ENCODE measurements around the gene PDE5A.
A peak's percentile ranks its signal among the peaks of the same experiment; 100 is the strongest.

Gene PDE5A

GRCh38 chr4:119585771-119586170 lies 42.8 kb downstream of the PDE5A start:
- no peak for DNase-seq (ENCODE audit: low spot score)

- DNase-seq (ENCODE audit: low spot score), result no peak
These were observed 47.3 kb downstream of the PDE5A start for GRCh38 chr4:119581190-119581873.

GRCh38 chr4:119580293-119580692 lies 48.3 kb downstream of the PDE5A start:
- no peak for DNase-seq (ENCODE audit: low spot score)

GRCh38 chr4:119579823-119580222 lies 48.8 kb downstream of the PDE5A start:
- no peak for DNase-seq (ENCODE audit: low spot score)

GRCh38 chr4:119570401-119570800 lies 58.2 kb downstream of the PDE5A start:
- no peak for DNase-seq (ENCODE audit: low spot score)

GRCh38 chr4:119564106-119564505 lies 64.5 kb downstream of the PDE5A start:
- no peak for DNase-seq (ENCODE audit: low spot score)

GRCh38 chr4:119559044-119559647 lies 69.5 kb downstream of the PDE5A start:
- peak; percentile 24 for DNase-seq (ENCODE audit: low spot score)

- no peak for DNase-seq (ENCODE audit: low spot score)
These were observed 77.6 kb downstream of the PDE5A start for GRCh38 chr4:119550857-119551532.

- no peak for DNase-seq (ENCODE audit: low spot score)
These were observed 79.0 kb downstream of the PDE5A start for GRCh38 chr4:119549639-119550038.

- no peak for DNase-seq (ENCODE audit: low spot score)
These were observed 84.8 kb downstream of the PDE5A start for GRCh38 chr4:119543779-119544178.

- no peak for DNase-seq (ENCODE audit: low spot score)
These were observed 85.4 kb downstream of the PDE5A start for GRCh38 chr4:119543187-119543586.

GRCh38 chr4:119540249-119540648 lies 88.4 kb downstream of the PDE5A start:
- DNase-seq (ENCODE audit: low spot score), result no peak

GRCh38 chr4:119537586-119537985 lies 91.0 kb downstream of the PDE5A start:
- no peak for DNase-seq (ENCODE audit: low spot score)

GRCh38 chr4:119536572-119537528 lies 91.8 kb downstream of the PDE5A start:
- no peak for DNase-seq (ENCODE audit: low spot score)

- DNase-seq (ENCODE audit: low spot score), result no peak
These were observed 96.3 kb downstream of the PDE5A start for GRCh38 chr4:119532319-119532718.

- DNase-seq (ENCODE audit: low spot score), result no peak
These were observed 98.8 kb downstream of the PDE5A start for GRCh38 chr4:119529788-119530187.

- DNase-seq (ENCODE audit: low spot score), result no peak
These were observed 101.6 kb downstream of the PDE5A start for GRCh38 chr4:119526786-119527550.

- DNase-seq (ENCODE audit: low spot score), result no peak
These were observed 102.6 kb downstream of the PDE5A start for GRCh38 chr4:119525771-119526712.

GRCh38 chr4:119525005-119525749 lies 103.4 kb downstream of the PDE5A start:
- DNase-seq (ENCODE audit: low spot score), result no peak

- no peak for DNase-seq (ENCODE audit: low spot score)
These were observed 105.2 kb downstream of the PDE5A start for GRCh38 chr4:119523399-119523798.

All from globus pallidus (tissue), 1 donor.